Mononuclear cell (primary cell): ENCODE data around the gene PPP1R13B. TPM values are rescaled to one million over a fixed set of nuclear protein-coding genes. Genes with fewer than 3 reads are reported as not detected.

Source experiments
- H3K27me3 ChIP-seq: 2 replicates; pipeline ENCODE4 v1.6.0; 2011; ENCODE audit warnings: low read length, control low read depth; ENCODE audit not compliant: insufficient read depth
- H3K4me1 ChIP-seq: 2 replicates; pipeline ENCODE4 v1.5.1; 2011; ENCODE audit warnings: mild to moderate bottlenecking, low read length, control low read depth; ENCODE audit not compliant: insufficient read depth
- H3K4me3 ChIP-seq: 2 replicates; pipeline ENCODE4 v1.5.1; 2011; ENCODE audit warnings: mild to moderate bottlenecking, low read length, moderate library complexity
- H3K9me3 ChIP-seq: 2 replicates; pipeline ENCODE4 v1.5.1; 2011; ENCODE audit warnings: low read depth, mild to moderate bottlenecking, control low read depth, low read length
- total RNA-seq: library from RNA; depleted of rRNA; stranded (reverse); fragments of >200 nt; gene quantifications from one replicate; pipeline ENCODE4 v1.2.3, GENCODE V29; 2012

PPP1R13B gene
- total RNA-seq, 1 donor: 4.5 TPM

DNA sequence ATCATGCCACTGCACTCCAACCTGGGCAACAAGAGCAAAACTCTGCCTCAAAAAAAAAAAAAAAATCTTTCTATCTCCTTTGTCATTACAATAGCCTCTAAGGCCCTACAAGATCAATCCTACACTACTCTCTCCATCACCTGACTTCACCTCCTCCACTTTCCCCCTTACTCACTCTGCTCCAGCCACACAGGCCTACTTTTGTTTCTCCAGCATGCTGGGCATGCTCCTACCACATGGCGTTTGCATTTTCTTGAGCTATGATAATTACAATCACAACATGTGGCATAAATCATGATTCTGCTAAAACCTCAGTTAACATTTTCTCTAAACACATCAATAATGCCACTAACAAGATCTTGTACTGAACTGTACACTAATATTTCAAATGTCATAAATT is 7.8 kb downstream of the PPP1R13B start:
- Histone ChIP-seq H3K27me3 (peaks cover 3% of the 10 kb centered on the region), H3K4me1 (no peaks in the 10 kb centered on the region), H3K4me3 (no peak overlapping the region), H3K9me3 (no peaks in the 10 kb centered on the region)

DNA sequence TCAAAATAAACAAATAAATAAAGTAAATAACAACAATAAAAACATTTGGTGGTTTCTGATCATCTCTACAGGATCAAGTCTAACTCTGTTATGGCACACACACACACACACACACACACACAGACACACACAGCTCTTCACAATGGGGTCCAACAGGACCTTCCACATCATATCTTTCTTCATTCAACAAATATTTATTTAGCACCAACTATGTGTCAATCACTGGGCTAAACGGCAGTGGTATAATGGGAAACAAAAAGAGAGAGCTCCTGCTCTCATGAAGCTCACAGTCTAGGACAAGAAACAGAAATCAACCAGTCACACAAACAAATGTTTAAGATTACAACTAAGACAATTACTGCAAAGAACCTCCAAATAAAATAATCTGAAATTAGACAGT is 9.3 kb downstream of the PPP1R13B start:
- Histone ChIP-seq H3K4me3 (no peak overlapping the region), H3K27me3 (no peaks in the 10 kb centered on the region), H3K9me3 (no peaks in the 10 kb centered on the region), H3K4me1 (no peaks in the 10 kb centered on the region)

DNA sequence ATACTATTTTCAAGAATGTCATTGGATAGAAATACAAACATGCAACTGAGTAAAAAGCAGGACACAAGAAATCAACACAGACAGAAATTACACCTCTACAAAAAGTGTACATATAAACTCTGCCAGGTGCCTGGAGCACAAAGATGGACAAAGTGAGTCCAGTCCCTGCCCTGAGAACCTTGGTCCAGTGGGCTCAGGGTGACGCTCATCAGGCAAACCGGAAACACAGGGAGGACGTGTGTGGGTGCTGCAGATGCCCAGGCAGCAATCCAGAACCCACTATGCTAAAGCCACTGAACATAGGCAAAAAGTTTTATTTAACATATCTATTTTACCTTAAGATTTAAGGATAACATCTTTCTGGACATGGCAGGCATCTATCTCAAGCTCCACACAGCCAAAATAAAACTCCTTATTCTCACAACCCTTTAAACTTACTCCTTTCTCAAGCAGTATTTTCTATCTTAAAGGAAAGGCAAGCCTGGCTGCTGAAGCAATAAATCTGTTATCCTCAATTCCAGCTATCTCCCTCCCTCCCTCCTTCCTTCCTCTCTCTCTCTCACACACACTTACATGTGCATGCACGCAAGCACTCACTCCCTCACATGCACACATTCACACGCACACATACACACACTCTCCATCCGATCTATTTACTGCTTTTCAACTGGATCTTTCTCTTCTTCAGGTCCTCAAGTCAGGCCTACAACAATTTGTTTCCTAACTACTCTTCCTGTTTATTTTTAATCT is 10.2 kb downstream of the PPP1R13B start:
- Histone ChIP-seq H3K9me3 (no peaks in the 10 kb centered on the region), H3K4me3 (no peak overlapping the region), H3K4me1 (no peaks in the 10 kb centered on the region), H3K27me3 (no peaks in the 10 kb centered on the region)

DNA sequence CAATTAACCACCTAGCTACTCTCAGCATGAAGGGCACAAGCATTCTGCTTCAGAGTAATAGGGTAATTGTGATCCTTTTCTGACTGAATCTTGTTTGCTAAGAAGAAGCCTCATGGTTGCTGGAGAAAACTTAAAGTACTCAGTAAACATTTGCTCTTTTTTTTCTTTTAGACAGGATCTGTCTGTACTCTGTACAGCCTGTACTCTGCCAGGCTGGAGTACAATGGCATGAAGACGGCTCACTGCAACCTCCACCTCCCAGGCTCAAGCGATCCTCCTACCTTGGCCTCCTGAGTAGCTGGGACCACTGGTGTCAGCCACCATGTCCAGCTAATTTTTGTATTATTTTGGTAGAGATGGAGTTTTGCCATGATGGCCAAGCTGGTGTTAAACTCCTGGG is 12.4 kb downstream of the PPP1R13B start:
- Histone ChIP-seq H3K4me1 (no peaks in the 10 kb centered on the region), H3K9me3 (no peaks in the 10 kb centered on the region), H3K27me3 (no peaks in the 10 kb centered on the region), H3K4me3 (no peak overlapping the region)

DNA sequence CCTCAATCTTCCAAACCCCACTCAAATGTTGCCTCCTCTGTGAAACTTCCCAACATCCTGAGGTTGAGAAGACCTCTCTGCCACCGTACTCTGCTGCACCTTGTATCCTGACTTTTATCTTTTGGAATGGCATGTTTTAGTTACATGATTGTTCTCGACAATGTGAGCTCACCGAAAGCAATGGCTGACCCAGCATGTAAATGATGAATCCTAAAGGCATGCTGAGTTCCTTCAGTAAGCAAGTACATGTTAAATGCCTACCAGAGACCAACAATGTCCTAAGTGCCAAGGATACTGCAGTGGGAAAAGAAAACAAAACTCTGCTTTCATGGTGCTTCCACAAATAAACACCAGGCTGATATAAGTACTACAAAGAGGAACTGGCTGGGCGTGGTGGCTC is 13.7 kb downstream of the PPP1R13B start:
- no peaks in the 10 kb centered on the region for H3K4me1 ChIP-seq
- H3K4me3 ChIP-seq: no peak overlapping the region
- H3K9me3 ChIP-seq: no peaks in the 10 kb centered on the region
- no peaks in the 10 kb centered on the region for H3K27me3 ChIP-seq

- Histone ChIP-seq H3K9me3 (no peaks in the 10 kb centered on the region), H3K4me3 (no peak overlapping the region), H3K4me1 (no peaks in the 10 kb centered on the region), H3K27me3 (no peaks in the 10 kb centered on the region)
Measured at GRCh38 chr14:103832046-103832445, 15.3 kb downstream of the PPP1R13B start.

DNA sequence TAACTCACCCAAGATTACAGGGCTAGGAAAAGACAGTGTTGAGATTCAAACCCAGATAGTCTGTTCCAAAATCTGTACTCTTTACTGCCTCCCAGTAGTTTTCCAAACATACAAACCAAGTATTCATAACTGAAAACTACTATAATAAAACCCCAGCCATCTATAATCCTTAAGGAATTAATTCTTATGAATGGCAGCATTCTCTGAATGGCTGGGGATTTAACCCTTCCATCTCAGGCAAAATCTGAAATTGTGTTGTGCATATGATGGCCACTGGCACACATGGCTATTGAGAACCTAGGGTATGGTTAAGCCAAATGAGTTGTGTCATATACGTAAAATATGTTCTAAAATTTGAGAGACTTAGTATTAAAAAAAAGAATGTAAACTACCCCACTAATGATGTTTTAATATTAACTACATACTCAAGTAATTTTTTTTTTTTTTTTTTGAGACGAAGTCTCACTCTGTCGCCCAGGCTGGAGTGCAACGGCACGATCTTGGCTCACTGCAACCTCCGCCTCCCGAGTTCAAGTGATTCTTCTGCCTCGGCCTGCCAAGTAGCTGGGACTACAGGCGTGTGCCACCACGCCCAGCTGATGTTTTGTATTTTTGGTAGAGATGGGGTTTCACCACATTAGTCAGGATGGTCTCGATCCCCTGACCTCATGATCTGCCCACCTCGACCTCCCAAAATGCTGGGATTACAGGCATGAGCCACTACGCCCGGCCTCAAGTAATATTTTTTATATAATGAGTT is 16.7 kb downstream of the PPP1R13B start:
- no peaks in the 10 kb centered on the region for H3K9me3 ChIP-seq
- H3K4me3 ChIP-seq: no peak overlapping the region
- H3K4me1 ChIP-seq: no peaks in the 10 kb centered on the region
- H3K27me3 ChIP-seq: no peaks in the 10 kb centered on the region

DNA sequence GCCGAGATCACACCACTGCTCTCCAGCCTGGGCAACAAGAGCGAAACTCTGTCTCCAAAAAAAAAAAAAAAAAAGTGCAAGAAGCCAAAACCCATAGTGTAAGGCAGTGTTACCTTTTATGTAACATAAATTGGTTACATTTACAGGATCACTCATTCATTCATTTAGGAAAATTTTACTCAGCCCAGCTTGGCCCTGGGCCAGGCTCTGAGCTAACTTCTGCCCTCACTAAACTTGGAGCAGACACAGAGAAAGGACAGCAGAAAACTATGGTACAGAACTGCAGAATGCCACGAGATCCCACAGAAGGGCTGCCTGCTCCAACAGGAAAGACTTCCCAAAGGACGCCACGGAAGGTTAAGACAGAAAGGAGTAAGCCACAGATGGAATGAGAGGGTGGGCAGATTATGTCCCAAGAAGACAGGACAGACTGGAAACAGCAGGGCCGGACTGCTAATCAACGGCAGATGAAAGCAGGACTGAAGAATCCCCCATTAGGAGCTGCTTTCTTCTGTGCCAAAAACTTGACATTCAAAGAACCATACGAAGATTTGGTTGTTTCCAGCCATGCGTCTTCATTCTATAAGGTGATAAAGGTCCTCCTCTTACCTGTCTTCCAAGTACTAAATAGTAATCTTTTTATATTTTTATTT is 18.9 kb downstream of the PPP1R13B start:
- no peaks in the 10 kb centered on the region for H3K27me3 ChIP-seq
- H3K9me3 ChIP-seq: no peaks in the 10 kb centered on the region
- no peaks in the 10 kb centered on the region for H3K4me1 ChIP-seq
- no peak overlapping the region for H3K4me3 ChIP-seq

DNA sequence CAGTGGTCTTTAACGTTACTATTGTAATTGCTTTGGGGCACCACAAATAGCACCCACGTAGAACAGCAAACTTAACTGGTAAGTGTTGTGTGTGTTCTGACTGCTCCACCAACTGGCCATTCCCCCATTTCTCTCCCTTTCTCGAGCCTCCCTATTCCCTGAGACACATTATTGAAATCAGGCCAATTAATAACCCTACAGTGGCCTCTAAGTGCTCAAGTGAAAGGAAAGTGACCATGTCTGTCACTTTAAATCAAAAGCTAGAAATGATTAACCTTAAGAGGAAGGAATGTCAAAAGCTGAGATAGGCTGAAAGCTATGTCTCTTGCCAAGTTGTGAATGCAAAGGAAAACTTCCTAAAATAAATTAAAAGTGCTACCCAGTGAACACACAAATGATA is 22.3 kb downstream of the PPP1R13B start:
- no peak overlapping the region for H3K4me3 ChIP-seq
- H3K4me1 ChIP-seq: no peaks in the 10 kb centered on the region
- no peaks in the 10 kb centered on the region for H3K9me3 ChIP-seq
- peaks cover 7% of the 10 kb centered on the region for H3K27me3 ChIP-seq

DNA sequence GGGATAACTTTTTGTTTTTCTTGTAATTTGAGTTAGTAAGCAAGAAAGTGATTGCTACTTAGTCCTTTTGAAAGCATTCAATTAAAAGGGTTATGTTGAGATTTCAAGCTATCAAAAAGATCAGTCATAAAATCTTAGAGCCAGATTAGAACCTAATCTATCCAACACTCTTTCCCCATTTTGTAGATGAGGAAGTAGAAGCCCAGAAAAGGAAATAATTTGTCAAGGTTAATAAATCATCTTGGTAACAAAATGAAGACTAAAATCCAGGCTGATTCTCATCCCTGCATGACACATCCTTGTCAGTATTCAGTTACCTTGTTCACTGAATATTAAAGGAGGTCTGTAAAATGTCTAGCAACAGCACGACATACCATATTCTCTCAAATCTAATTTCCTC is 26.5 kb downstream of the PPP1R13B start:
- Histone ChIP-seq H3K4me1 (no peaks in the 10 kb centered on the region), H3K4me3 (no peak overlapping the region), H3K27me3 (peaks cover 7% of the 10 kb centered on the region), H3K9me3 (no peaks in the 10 kb centered on the region)

GRCh38 chr14:103820382-103820781 is 27.0 kb downstream of the PPP1R13B start:
- Histone ChIP-seq H3K4me3 (no peak overlapping the region), H3K27me3 (peaks cover 7% of the 10 kb centered on the region), H3K9me3 (no peaks in the 10 kb centered on the region), H3K4me1 (no peaks in the 10 kb centered on the region)

DNA sequence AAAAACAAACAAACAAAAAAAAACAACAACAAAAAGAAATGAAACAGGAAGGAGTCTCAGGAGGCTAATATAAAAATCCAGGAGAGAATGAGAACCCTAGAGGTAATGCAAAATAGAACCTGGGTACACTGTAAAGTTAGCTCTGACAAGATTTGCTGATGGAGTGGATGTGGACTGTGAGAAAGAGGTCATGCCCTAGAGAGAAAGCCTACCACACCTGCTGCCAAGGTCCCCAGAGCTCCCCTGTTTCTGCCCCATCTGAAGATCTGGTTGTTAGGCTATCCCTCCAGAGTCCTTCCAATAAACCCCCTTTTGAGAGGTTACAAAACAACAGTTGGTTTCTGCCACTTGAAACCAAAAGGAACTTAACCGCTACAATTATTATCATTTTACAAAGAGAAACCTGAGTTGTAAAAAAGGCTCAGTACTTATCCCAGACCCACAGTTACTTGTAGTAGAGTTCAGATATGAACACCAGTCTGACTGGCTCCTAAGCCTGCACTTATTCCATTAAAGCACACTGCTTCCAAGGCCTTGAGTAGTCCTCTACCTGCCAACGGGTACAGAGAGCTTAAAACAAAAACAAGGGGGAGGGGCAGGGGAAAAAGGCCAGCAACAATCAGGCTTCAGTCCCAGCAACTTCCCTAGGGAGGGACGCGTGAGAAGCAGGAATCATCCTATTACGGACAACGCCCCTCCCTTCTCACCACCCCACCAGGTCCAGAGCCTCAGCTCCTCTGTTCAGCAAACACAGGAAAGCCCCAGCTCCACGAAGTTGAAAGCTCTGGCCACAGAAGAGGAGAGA is 27.7 kb downstream of the PPP1R13B start:
- Histone ChIP-seq H3K4me1 (no peaks in the 10 kb centered on the region), H3K27me3 (peaks cover 7% of the 10 kb centered on the region), H3K4me3 (no peak overlapping the region), H3K9me3 (no peaks in the 10 kb centered on the region)

GRCh38 chr14:103818870-103819269 is 28.5 kb downstream of the PPP1R13B start:
- Histone ChIP-seq H3K9me3 (no peaks in the 10 kb centered on the region), H3K4me3 (no peak overlapping the region), H3K4me1 (no peaks in the 10 kb centered on the region), H3K27me3 (peaks cover 7% of the 10 kb centered on the region)

DNA sequence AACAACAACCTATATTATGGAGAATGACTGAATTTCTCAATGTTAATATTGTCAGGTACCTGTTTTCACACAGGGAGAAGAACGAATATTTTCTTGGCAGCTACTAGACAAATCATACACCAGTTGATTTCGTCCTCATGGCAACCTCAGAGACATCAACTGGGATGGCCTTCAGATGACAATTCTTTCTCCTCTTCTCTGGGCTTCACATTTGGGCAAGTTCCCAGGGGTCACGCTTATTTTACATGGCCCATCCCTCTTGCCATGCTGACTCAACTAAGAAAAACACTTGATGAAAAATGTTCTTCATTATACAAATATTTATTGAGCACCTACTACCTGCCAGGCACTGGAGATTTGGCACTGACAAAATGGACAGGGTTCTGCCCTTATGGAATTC is 29.0 kb downstream of the PPP1R13B start:
- H3K9me3 ChIP-seq: no peaks in the 10 kb centered on the region
- no peak overlapping the region for H3K4me3 ChIP-seq
- peaks cover 7% of the 10 kb centered on the region for H3K27me3 ChIP-seq
- H3K4me1 ChIP-seq: no peaks in the 10 kb centered on the region

DNA sequence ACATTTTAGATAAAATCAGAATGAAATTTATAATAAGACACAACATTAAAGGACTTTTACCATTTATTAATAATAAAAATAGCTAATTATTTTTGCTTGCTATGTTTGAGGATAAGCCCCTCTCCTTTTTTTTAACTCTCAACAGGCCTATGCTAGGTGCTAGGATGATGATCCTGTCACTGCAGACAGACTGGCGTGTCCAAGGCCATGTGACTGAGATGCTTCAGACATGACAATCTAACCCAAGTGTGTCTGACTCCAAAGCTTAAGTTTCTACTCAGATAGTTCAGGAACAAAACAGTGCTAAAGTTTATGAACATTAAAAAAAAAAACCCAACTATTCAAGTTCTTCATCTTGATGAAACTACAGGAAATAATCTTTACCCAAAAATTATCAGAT is 29.8 kb downstream of the PPP1R13B start:
- H3K27me3 ChIP-seq: peaks cover 7% of the 10 kb centered on the region
- no peak overlapping the region for H3K4me3 ChIP-seq
- no peaks in the 10 kb centered on the region for H3K4me1 ChIP-seq
- H3K9me3 ChIP-seq: no peaks in the 10 kb centered on the region
